HL-60 (cell line): ENCODE results near the gene EPS15.

ENCODE experiments used
- POLR2AphosphoS5 ChIP-seq: IDR thresholded peaks from 2 replicates; pipeline ENCODE4 v1.6.1; 2012; ENCODE audit warnings: low read depth
- TF ChIP-seq, protein P1 (sequence below): IDR thresholded peaks from one replicate; pipeline ENCODE4 v1.5.1; 2011; ENCODE audit warnings: low read length, control low read depth, inconsistent platforms; ENCODE audit not compliant: insufficient read depth
- TF ChIP-seq, protein P2 (sequence below): IDR thresholded peaks from 2 replicates; pipeline ENCODE4 v1.6.1; 2012; ENCODE audit warnings: low read depth; ENCODE audit not compliant: insufficient replicate concordance

DNA sequence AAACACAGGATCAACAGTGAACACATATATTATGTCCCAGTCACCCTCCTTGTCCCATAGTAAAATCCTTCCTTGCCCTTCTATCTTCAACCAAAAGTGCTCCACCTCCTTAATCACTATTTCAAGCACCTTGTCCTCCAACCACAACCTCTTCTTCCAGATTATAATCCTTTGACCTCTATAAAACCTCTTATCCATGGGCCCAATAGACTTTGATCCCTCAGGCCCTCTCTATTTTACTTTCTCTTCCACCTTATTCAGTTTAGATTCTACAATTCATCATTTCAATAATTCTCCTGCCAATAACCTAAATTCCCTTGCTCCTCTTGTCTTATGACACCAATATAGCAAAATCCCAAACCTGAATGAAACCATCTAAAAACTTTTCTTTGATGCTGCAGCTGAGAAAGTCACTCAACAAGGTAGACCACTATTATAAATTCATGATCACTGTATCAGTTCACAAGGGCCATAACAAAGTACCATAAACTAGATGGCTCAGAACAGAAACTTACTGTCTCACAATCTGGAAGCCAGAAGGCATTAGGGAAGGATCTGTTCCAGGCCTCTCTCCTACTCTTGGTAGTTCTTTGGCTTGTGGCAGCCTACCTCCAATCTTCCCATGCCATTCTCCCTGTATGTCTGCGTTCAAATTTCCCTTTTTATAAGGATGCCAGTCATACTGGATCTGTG, 24.8 kb downstream of the EPS15 start:
- TF ChIP-seq, protein P1, sequence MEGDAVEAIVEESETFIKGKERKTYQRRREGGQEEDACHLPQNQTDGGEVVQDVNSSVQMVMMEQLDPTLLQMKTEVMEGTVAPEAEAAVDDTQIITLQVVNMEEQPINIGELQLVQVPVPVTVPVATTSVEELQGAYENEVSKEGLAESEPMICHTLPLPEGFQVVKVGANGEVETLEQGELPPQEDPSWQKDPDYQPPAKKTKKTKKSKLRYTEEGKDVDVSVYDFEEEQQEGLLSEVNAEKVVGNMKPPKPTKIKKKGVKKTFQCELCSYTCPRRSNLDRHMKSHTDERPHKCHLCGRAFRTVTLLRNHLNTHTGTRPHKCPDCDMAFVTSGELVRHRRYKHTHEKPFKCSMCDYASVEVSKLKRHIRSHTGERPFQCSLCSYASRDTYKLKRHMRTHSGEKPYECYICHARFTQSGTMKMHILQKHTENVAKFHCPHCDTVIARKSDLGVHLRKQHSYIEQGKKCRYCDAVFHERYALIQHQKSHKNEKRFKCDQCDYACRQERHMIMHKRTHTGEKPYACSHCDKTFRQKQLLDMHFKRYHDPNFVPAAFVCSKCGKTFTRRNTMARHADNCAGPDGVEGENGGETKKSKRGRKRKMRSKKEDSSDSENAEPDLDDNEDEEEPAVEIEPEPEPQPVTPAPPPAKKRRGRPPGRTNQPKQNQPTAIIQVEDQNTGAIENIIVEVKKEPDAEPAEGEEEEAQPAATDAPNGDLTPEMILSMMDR: no peak
- no peak for TF ChIP-seq POLR2AphosphoS5
- TF ChIP-seq, protein P2, sequence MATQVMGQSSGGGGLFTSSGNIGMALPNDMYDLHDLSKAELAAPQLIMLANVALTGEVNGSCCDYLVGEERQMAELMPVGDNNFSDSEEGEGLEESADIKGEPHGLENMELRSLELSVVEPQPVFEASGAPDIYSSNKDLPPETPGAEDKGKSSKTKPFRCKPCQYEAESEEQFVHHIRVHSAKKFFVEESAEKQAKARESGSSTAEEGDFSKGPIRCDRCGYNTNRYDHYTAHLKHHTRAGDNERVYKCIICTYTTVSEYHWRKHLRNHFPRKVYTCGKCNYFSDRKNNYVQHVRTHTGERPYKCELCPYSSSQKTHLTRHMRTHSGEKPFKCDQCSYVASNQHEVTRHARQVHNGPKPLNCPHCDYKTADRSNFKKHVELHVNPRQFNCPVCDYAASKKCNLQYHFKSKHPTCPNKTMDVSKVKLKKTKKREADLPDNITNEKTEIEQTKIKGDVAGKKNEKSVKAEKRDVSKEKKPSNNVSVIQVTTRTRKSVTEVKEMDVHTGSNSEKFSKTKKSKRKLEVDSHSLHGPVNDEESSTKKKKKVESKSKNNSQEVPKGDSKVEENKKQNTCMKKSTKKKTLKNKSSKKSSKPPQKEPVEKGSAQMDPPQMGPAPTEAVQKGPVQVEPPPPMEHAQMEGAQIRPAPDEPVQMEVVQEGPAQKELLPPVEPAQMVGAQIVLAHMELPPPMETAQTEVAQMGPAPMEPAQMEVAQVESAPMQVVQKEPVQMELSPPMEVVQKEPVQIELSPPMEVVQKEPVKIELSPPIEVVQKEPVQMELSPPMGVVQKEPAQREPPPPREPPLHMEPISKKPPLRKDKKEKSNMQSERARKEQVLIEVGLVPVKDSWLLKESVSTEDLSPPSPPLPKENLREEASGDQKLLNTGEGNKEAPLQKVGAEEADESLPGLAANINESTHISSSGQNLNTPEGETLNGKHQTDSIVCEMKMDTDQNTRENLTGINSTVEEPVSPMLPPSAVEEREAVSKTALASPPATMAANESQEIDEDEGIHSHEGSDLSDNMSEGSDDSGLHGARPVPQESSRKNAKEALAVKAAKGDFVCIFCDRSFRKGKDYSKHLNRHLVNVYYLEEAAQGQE: no peak
